OCI-M1 (cell line): ENCODE results near the gene DOCK6.

ENCODE experiments used
- DNase-seq: peaks from one replicate; lab custom pipeline; 2025; lab: John Stamatoyannopoulos, UW

DOCK6 gene

DNA sequence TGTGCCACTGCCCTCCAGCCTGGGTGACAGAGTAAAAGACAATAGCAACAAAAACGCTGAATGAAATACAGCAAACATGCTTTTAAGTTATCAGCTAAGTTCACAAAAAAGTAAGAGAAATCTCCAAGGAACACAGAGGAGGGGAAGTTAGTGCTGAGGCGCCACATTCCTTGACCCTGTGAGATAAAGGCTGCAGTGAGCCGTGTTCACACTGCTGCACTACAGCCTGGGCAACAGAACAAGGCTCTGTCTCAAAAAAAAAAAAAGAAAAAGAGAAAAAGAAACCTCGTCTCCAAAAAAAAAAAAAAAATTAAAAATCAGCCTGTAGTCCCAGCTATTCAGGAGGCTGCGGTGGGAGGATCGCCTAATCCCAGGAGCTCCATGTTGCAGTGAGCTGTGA is 16.3 kb upstream of the DOCK6 start:
- DNase-seq = no peak

DNA sequence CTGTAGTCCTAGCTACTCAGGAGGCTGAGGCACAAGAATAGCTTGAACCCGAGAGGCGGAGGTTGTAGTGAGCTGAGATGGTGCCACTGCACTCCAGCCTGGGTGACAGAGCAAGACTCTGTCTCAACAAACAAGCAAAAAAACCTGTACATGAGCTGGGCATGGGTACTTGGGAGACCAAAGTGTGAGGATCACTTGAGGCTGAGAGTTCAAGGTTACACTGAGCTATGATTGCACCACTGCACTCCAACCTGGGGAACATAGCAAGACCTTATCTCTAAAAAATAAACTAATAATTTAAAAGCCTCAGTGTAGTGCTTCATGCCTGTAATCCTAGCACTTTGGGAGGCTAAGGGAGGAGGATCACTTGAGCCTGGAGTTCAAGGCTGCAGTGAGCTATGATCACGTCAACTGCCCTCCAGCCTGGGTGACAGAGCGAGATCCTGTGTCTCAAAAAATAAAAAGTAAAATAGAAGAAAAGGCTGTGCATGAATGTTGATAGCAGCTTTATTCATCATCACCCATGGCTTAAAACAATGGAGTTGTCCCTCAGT is 12.3 kb upstream of the DOCK6 start:
- DNase-seq = no peak

DNA sequence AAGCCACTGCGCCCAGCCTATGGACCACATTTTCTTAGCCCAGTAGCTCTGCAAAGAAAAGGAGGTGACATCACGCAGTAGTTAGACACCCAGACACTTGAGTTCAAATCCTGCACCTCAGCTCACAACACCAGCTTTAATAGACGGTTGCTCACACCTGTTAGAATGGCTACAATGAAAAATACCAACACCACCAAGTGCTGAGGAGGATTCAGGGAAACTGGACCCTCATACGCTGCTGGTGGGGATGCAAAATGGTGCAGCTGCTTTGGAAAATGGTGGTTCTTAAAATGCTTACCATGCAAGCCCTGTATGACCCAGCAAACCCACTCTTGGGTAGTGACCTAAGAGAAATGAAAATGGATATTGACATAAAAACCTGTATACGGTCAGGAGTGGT is 11.7 kb upstream of the DOCK6 start:
- no peak for DNase-seq

DNA sequence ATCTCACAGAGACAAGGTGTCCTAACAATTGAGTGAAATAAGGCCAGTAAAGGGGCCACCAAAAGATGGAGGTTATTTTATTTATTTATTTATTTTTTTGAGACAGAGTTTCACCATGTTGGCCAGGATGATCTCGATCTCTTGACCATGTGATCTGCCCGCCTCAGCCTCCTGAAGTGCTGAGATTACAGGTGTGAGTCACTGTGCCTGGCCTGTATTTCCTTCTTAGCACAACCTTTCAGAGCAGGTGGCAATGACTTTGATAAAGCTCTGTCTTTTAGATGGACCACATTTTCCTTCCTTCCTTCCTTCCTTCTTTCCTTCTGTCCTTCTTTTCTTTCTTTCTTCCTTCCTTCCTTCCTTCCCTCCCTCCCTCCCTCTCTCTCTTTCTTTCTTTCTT is 11.0 kb upstream of the DOCK6 start:
- no peak for DNase-seq

DNA sequence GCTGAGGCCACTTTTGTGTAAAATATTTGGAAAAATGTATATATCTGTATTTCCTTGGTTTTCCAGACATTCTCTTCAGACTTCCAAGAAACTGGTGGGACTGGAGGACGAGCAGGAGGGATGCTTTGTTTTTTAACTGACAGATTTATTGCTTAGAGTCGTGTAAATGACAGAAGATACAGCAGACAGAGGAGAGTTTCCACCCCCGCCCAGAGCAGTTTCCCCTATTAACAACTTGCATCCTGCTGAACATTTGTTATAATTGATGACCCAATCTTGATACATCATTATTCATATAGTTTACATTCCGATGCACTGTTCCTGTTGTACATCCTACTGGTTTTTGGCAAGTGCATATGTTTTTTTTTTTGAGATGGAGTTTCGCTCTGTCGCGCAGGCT is 7.1 kb upstream of the DOCK6 start:
- no peak for DNase-seq

DNA sequence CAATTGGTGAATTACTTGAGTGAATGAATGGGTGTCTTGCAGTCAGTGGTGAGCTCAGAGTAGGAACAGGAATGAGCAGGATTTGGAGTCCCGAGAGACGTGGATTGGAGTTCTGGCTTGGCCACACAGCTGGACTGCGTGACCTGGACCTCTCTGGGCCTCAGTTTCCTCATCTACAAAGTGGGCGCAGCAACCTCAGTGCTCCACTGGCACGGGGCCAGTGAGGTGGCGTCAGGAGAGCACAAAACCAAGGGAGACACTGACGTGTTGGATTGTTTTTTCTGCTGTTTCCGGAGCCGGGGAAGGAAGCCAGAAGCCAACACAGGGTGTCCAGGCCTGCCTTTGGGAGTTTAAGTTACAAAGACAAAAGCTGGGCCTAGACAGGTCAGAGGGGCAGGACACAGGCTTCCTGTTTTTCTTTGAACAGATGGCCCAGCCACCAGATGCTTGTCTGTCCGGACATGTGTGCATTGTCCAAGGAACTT is 6.5 kb upstream of the DOCK6 start:
- peak; percentile 60 for DNase-seq

DNA sequence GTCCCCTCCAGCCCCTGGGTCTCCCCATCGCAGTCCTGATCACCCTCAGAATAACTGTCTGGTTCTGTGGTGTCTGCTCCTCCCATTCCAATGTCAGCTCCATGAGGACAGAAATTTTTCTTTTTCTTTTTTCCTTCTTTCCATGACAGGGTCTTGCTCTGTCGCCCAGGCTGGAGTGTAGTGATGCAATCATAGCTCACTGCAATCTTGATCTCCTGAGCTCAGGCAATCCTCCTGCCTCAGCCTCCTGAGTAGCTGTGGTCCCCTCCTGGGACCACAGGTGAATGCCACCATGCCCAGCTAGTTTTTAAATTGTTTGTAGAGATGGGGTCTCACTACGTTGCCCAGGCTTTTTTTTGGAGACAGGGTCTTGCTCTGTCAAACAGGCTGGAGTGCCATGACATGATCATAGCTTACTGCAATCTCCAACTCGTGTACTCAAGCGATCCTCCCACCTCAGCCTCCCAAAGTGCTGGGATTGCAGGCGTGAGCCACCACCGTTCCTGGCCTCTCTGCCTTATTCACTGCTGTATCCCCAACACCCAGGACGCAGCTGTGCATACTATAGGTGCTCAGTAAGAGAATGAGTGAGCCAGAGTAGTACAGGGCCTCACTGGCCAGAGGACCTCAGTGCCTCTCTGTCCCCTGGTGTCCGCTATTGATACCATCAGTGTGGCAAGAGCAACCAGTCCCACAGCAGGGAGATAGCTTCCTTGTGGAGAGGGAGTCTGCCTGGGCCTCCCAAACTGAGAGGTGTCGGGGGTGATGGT is 5.2 kb upstream of the DOCK6 start:
- no peak for DNase-seq

DNA sequence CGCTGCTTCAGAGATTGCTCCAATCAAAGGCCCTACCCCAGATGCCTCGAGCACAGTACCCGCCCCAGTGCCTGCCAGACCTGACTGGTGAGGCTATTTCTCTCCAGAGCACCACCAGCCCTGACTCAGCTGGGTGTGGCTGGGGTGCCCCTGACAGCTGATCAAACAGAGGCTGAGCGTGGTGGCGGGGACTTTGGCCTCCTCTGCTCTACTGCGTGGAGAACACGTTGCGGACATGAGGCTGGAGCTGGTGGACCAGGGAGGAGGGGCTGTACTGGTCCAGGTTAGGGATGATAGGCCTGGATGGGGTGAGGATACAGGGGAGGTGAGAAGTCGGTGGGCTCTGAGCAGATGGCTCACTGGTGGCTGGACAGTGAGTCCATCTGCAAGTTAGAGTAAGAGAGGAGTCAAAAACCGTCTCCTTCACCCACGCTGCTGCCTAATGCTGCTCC is 3.5 kb upstream of the DOCK6 start:
- no peak for DNase-seq

DNA sequence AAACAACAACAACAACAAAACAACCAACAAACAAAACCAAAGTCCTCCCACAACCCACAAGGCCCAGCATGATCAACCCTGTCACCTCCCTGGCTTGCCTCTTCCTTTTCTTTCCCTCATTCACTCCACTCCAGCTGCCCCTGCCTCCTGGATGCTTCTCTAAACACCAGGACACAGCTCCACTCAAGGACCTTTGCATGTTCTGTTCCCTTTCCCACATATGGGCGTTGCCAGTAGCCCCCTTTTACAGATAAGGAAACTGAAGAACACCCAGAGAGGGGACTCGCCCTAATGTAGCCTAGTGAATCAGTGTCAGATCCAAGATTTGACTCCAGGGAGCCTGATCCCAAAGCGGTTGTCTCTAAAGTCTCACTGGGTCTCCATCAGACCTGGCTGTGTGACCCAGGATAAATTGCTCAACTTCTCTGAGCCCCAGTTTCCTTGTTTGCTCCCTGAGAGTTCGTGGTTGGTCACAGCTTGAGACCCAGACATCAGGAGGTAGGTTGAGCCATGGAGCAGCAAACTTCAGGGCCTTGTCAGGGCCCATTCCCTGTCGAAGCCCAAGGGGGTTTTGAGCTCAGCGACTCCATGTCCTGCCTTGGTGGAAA is 3.0 kb upstream of the DOCK6 start:
- no peak for DNase-seq

DNA sequence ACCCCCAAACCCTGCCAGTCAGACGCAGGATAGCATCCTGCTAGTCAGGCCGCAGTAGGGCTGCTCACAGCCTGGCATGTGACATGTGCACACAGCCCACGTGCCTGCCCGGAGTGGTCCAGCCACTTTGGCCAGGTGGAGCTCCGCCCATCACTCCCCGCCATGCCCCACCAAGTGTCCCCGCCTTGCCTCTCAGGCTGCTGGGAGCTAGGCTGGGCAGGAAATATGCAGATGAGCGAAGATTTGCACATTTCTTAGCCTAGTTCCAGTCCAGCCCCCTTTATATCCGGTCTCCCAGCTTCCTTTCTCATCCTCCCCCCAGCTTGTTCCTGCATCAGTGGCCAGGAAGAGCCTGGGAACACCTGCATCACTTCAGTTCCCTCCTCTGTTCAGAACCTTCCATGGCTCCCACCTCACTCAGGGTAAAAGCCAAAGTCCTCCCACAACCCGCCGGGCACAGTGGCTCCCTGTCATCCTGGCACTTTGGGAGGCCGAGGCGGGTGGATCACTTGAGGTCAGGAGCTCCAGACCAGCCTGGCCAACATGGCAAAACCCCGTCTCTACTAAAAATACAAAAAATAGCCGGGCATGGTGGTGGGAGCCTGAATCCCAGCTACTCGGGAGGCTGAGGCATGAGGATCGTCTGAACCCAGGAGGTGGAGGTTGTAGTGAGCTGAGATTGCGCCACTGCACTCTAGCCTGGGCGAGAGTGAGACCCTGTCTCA is 2.3 kb upstream of the DOCK6 start:
- DNase-seq = no peak

DNA sequence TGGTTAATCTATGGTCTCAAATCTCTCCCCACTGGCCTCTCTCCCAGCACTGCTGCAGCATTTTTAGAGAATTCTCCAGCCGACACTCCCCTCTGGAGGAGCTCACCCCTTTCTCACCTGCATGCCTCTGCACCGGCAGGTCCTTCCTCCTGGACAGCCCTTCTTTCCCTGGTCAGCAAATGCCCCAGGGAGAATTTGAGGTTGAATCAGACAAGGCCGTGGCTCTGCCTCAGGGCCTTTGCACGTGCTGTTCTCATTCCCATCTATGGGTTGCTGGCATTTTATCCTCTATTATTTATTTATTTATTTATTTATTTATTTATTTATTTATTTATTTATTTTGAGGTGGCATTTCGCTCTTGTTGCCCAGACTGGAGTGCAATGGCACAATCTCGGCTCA is 1.4 kb upstream of the DOCK6 start:
- DNase-seq = no peak

DNA sequence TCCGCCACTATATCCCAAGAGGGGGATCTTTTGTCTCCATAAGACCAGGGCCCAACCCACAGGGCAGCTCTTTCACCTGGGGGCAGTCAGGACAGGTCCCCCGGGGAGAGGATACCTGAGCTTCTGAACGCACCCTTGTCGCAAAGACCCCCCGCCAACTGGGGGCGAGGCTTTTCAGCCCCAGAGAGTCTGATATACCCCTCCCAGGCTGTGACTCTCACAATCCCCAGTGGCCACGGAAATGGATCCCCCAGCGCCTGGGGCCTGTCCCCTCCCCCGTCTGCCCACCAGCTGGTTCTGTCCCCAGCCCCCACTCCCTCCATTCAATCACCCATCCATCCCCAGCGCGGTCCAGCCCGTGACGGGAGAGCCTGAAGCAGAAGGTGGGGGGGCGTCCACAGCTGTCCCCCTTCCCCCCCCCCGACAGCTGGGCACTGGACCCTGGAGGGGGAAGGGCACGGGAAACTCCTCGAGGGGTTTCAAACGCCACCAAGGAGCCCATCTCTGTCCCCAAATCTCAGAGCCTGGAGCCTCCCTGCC is 823 bp downstream of the DOCK6 start:
- no peak for DNase-seq

DNA sequence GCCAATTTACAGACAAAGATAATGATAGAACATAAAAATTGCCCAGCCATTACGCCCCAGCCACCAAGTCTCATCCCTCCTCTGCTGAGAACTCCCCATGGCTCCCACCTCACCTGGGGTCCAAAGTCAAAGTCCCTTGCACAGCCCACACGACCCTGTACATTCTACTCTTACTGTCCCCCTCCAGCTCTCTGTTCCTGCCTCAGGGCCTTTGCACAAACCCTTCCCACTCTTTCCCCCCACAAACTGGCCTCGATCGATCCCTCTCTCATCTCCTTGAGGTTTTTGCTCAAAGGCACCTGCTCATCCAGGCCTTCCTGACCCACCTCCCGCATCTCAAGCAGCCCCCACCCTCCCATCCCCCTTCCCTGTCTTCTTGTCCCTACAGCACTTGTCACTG is 1.3 kb downstream of the DOCK6 start:
- DNase-seq = no peak

DNA sequence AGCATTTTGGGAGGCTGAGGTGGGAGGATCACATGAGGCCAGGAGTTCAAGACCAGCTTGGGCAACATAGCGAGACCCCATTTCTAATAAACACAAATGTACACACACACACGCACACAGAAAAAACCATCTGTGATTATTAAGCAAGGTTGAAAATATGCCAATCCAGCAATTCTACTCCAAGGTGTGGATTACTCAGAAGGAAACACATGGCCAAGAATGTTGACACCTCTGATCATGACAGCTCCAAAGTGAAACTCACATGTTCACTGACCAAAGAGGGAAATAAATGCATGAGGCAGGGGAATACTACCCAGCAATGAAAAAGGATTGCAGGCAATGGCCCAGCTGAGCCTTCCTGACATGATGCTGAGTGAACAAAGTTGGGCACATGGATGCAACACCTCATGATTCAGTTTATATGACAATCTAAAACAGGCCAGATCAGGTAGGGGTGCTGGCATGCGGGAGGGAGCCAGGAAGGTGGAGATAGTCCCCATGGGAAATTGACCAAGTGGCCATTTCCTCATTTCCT is 4.4 kb downstream of the DOCK6 start:
- no peak for DNase-seq

DNA sequence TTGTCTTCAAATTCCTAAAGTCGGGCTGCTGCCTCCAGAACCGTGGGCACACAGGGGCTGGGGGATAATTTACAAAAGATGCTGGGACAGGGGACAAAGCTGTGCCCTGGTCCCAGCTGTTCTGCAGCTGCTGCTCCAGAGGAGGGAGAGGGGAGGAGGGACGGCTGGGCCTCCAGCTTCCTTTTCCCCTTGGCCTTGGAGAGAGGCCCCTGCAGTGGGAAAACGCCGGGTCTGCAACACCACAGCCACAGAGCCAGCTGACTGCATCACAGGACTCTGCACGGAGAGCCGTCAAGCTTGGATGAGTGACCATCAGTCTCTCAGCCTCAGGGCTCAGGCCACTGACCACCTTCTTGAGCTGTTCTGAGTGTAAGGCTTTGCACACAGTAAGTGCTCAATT is 6.1 kb downstream of the DOCK6 start:
- peak; percentile 44 for DNase-seq

DNA sequence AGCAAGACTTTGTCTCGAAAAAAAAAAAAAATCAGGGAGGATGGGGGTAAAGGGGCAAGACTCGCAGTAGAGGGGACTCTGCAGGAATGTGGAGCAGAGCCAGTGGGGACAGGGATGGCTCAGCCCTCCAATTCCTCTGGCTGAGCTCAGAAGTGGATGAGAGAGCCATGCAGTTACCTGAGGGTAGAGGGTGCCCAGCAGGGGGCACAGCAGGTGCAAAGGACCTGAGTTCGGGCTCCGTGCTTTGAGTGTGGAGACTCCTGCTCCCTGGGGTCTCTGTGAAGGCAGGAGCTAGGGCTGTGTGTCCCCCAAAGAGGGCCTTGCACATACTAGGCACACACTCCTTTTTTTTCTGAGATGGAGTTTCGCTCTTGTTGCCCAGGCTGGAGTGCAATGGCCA is 7.7 kb downstream of the DOCK6 start:
- DNase-seq = no peak

DNA sequence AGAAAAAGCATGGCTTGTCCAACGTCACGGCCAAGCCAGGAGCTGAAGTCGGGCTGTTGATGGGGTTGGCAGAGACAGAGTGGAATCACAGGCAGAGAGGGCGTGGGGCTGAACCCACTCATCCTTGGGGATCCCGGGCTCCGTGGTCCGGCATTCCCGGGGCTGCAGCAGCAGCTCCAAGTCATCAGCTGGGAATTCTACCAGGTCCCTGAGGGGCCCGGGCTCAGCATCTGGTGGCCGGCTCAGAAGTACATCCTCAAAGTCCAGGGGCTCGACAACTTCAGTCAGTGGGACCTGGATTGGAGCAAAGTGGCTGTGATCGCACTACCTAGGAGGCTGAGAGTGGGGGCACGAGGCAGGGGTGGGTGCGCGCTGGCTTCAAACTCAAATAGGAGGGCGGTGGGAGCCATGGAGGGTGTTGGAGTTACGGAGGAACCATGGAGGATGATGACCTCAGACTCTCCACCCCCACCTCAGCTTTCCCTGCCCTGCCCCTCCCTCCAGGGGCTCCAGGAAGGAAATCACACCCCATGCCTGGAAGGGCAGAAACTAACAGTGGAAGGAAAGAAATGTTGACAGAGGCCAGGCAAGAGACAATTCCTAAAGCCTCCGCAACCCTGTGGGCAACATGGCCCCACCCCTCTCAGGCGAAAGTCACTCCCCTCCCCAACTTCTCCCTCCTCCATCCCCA is 9.5 kb downstream of the DOCK6 start:
- no peak for DNase-seq

DNA sequence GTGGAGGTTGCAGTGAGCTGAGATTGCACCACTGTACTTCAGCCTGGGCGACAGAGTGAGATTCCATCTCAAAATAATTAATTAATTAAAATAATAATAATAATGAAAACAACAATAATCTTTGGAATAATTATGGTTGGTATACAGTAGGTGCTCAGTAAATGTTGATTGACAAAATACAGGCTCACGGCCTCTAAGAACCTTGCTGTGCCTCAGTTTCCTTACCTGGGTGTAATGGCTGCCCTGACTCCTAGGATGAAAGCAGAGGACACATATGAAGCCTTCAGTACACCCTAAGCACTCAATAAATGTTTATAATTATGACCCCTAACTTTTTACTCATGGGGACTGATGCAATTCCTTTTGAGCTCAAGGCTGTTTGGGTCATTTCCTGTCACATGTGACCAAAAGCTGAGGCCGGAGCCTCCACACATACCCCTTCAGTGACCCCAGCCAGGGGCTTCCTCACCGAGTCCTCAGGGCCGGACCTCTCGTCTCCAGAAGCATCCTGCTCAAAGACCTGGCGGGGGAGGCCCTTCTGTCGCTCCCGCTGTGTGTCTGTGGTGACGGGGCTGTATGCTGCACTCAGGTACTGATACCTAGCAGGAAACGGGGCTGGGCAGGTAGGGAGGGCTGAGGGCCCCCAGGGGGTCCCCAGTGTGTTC is 10.5 kb downstream of the DOCK6 start:
- no peak for DNase-seq

DNA sequence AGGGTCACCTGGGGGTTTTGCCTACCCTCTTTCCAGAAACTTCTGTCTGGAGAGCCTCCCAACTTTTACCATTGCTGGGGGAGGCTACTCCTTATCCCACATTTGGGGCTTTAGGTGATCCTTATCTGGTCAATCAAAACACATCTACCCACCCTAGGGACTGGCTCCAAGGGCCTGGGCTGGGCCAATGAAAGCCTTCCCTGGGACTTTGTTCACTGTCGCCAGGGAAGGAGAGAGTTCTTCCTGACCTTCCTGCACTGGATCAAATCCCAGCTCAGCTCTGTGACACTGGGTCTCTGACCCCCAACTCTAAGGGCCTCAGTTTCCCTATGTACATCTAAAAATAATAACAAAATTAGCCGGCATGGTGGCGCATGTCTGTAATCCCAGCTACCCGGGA is 11.1 kb downstream of the DOCK6 start:
- DNase-seq = no peak

DNA sequence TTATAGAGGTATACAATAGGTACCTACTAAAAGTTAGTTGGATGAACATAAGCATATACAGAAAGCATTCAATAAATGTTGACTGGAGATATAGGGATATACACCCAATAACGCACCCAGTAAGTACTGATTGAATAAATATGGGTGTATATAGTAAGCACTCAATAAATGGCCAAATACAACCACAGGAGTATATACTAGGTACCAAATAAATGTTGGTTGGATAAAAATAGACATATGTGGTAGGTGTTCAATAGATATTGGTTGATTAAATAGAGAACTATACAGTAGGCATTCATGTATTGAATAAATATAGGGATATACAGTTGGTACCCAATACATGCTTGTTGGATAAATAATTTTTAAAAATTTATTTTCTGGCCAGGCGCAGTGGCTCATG is 13.5 kb downstream of the DOCK6 start:
- DNase-seq = no peak

DNA sequence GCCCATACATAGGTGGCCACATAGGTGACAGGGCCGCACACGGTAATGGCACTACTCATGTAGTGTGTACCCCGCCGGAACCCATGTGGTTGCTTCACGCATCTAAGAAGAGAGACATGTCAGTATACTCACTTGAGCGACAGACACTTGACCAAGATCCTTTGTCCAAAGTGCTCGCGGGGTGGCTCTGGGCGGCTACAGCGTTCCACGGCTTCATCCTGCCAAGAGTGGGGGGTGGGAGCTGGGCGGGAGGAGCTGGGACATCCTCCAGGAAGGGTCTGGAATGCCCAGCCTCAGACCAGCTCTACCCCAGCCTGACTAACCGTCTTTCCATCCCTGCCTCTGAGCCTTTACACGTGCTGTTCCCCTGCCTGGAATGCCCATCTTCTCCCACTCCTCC is 14.4 kb downstream of the DOCK6 start:
- DNase-seq = no peak
